Islet of Langerhans (tissue), 1 donor: ENCODE data around the gene NPIPB12.
A peak's percentile ranks its signal among the peaks of the same experiment; 100 is the strongest.
"Not testable (repeated sequence)": the region's sequence is repeated elsewhere in the genome, so short reads cannot be mapped to it uniquely, and the experiment has no call there.

Experiments
- FAIRE-seq: peaks from one replicate; lab custom pipeline; 2011; peaks lifted over from hg19 to GRCh38; lab: Jason Lieb, UNC

Gene NPIPB12

DNA sequence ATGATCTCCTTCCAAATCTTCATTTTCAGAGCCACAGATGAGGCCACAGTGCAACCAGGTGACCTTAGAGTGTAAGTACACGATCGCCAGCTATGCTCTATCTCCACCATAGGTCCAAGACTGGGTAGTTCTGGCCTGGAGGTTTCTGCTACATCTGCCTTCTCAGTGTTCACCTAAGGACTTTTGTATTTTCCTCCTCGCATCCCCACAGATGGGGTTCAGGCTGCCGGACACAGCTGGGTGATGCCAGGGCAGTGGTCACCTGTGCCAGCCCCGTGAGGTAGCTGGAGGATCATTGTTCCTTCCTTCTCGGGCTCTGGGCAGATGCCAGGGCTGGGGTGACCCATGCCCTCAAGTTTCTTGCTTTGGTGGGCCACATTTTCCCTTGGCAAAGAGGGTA lies at the start of gene NPIPB12:
Gene NPIPB12, minus strand, starts transcription at position 101 of the 400 bp plus-strand sequence.
- FAIRE-seq, result not testable (repeated sequence)

DNA sequence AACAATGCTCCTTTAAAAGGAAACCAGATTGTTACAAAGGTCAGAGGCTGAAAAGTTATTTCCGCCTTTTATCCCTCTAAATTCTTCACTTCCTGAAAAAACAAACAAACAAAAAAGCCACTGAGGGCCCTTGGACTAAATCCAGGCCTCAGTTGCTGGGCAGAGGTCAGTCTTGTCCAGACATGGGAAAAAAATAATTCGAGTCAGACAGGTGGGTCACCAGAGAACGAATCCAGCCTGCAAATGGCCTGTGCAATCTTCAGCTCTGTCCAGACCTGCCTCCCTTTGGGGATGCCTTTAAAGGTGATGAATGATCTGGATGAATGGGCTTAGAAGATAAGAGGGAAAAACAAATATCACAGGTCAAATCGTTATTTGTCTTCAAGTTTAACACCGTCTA lies 15.3 kb upstream of the NPIPB12 start:
- not testable (repeated sequence) for FAIRE-seq

DNA sequence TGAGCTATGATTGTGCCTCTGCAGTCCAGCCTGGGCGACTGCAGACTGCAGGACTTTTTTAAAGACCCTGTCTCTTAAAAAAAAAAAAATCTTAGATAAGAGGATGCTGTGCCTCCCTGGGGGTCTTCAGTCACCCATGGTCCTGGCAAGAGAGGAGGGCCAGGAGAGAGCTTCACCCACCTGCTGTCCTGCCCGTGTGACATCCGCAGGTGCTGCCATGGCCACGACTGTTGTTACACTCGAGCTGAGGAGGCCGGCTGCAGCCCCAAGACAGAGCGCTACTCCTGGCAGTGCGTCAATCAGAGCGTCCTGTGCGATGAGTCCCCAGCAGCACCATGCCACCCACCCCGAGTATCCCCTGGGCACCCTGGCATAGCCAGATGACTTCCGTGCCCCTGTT lies 23.9 kb downstream of the NPIPB12 start:
- FAIRE-seq, result not testable (repeated sequence)

DNA sequence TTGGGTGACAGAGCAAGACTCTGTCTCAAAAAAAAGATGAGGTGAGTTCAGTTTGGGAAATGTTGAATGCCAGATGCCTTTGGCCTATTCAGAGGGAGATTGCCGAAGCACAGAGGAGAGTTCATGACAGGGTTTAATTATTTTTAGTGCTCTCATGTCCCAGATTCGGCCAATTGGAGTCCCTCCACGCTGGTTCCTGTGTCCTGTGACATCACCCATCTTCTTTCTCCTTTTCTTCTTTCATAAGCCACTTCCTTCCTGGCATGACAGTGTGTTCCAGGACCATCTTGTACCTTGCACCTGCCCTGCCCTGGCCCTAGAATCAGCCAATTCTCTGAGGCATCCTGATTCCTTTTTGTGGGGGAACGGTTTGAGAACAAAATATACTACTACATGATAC lies 34.1 kb downstream of the NPIPB12 start:
- FAIRE-seq, result not testable (repeated sequence)

DNA sequence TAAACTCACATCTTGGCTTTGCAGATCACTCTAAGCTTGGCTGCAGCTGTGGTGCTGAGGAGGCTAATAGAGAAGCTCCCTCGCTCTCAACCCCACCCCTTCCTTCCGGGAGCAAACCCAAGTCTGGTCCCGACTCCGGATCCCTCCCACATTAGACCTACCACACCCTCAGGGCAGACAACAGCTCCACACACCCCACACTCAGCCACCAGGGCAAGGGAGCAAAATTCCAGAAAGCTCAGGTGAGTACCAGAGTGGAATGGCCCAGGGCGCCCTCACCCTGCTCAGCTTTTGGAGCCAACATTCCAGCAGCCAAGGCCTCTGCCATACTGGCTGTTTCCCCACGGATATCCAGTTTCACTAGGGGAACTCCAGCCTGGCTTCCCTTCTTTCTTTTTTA lies 36.5 kb downstream of the NPIPB12 start:
- not testable (repeated sequence) for FAIRE-seq

DNA sequence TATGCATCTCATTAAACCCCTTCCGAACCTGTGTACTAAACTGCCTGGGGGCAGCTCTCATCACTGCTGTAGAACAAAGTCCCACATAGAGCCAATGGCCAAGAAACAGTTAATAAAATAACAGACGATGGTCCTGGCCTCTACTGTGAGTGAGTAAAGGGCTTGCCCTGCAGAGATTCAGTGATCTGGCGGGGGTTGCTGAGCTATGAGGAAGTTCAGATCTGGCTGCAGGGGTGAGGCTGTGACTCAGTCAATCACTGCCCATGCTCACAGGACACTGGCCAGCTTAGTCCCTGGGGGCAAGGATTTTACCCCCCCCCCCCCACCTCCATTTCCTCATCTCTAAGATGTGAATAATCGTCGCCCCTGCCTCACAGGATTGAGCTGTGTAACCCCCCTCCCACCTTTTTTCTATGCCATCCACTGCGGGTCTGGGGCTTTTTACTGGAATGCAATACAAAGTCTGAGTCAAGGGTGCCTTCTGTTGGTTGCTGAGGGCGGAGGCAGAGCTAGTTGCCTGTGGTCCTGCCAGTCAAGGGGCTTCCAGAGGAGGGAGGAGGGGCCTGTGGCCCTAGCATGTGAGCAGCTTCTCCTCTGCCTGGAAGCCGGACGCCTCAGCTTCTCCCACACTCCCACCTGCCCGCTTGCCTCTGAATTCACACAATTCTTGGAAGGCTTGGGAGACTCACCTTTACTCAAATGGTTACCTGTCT lies 38.4 kb downstream of the NPIPB12 start:
- not testable (repeated sequence) for FAIRE-seq

DNA sequence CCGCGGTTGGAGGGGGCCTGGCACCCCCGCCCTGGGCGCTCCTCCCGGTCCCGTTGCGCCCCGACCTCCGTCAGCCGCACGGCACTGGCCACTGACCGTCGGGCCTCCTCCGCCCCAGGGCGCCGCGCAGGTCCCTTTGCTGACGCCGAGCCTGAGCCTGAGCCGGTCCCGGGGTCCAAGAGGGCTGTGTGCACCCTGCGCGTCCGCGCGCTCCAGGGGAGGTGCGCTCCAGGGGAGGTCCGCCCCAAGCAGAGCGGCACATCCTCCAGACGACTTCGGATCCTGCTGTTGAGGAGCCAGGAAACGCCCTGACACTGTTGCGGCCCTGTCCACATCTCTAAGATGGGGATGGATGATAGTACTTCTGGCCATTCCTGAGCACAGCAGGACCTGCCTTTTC lies 39.3 kb downstream of the NPIPB12 start:
- not testable (repeated sequence) for FAIRE-seq

DNA sequence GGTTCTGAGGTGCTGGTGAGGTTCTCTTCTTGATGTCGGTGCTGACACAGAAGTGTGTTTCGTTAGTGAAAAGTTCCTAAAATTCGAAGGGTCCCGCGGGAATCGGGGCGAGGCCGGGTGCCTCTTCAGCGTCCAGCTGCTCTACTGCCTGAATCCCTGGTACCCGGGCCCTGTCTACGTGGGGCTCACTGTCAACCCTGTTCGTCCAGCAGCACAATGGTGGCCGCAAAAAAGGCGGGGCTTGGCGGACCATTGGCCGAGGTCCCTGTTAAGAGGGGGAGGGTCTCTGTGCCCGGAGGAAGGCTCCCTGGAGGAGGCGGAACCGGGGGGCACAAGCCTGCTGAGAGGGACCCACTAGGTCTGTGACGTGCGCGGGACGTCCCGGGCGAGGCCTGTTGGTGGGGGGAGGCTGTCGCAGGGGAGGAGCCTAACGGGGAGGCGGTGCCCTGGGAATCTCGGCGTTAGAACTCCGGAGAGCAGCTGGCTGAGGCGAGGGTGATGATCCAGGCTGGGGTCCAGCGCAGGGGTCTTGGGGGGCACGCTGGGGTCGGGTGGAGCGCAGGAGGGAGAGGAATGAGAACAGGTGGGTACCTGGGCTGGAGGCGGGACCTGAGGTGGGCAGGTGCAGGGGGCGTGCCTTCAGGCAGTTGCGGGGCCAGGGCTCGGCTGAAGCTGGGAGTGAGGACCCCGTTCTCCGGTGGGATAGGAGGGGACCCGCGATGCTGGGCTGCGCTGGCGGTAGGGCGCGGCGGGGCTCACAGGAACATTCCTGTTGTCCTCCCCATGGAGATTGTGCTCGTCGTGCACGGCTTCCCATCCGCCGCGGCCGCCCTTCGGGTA lies 40.0 kb downstream of the NPIPB12 start:
- not testable (repeated sequence) for FAIRE-seq

DNA sequence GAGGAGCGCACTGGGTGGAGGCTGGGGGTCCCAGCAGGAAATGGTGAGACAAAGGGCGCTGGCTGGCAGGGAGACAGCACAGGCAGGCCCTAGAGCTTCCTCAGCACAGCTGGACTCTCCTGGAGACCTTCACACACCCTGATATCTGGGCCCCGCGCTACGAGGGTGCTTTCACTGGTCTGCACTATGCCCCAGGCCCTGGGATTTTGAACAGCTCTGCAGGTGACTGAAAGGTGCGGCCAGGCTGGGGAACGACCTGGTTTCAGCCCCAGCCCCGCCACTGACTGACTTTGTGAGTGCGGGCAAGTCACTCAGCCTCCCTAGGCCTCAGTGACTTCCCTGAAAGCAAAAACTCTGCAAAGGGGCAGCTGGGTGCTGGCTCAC lies 45.6 kb downstream of the NPIPB12 start:
- not testable (repeated sequence) for FAIRE-seq

DNA sequence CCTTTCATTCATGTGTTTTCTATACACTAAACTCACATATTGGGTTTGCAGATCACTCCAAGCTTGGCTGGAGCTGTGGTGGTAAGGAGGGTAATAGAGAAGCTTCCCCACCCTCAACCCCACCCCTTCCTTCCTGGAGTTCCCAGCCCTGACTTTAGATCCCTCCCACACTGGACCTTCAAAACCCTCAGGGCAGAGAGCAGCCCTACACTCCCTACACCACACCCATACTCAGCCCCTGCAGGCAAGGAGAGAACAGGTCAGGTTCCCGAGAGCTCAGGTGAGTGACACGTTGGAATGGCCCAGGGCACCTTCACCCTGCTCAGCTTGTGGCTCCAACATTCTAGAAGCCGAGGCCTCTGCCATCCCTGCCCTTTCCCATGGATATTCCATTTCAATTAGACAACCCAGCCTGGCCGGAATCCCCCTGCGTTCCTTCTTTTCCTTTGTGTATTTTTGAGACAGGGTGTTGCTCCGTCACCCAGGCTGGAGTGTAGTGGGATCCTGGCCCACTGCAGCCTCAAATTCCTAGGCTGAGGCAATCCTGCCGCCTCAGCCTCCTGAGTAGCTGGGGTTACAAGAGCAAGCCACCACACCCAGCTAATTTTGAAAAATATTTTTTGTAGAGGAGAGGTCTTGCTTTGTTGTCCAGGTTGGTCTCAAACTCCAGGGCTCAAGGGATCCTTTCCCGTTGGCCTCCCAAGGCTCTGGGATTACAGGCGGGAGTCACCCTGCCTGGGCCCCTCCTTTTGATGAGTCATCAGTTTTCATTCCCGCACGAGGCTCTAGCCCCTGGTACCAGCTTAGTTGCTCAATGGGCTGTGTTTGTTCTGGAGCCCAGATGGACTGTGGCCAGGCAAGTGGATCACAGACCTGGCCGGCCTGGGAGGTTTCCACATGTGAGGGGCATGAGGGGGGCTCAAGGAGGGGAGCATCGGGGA lies 46.2 kb downstream of the NPIPB12 start, which contains the start of gene SULT1A4:
Gene SULT1A4, plus strand, starts transcription at position 208 of the 941 bp plus-strand sequence. CDS start 1,473 bp downstream, outside the sequence.
- FAIRE-seq, result not testable (repeated sequence)

DNA sequence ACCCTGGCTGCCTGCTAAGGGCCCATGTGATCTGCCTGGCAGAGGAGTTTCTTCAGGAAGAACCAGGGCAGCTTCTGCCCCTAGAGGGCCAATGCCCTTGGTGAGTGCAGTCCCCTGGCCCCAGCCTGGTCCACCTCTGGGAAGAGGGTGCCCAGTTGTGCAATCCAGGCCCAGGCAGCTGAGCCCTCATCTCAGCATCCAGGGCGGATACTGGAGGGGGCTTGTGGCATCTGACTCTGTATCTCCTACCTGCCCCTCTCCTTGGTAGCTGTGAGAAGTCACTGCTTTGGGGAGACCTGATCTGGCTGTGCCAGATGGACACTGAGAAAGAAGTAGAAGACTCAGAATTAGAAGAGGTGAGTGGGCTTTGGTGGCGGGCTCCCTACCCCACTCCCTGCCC lies 48.5 kb downstream of the NPIPB12 start:
- FAIRE-seq, result not testable (repeated sequence)

DNA sequence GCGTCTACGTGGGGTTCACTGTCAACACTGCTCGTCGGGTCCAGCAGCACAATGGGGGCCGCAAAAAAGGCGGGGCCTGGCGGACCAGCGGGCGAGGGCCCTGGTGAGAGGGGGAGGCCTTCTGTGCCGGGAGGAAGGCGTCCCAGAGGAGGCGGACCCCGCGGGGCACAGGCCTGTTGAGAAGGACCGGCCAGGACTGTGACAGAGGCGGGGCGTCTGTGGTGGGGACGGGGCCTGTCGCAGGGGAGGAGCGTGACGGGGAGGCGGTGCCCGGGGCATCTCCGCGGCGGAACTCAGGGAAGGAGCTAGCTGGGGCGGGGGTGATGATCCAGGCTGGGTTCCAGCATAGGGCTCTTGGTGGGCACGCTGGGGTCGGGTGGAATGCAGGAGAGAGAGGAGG lies 51.4 kb downstream of the NPIPB12 start:
- not testable (repeated sequence) for FAIRE-seq

DNA sequence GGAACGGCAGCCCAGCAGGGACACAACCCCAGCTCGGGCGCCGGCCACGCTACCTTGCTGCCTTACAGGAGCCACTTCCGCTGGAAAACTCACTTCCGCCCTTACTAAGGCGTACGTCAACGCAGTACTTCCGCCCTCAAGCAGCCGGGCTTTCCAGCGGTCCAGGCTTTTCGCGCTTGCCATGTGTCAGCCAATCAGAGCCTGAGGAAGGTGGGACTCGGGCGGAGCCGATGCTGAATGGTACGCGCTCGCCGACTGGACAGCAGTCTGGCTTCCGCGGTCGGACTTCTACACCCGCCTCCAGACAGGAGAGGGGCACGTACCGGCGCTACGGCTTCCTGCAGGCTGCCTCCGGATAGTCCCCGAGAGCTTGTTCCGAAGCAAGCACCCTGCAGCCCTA lies 51.9 kb downstream of the NPIPB12 start, which contains the start of the genes BOLA2 and SLX1B:
Gene BOLA2, minus strand, starts transcription at position 83 of the 400 bp plus-strand sequence. CDS start 98 bp downstream, outside the sequence.
Gene SLX1B, plus strand, starts transcription at position 265 of the 400 bp plus-strand sequence.
- peak; percentile 89 for FAIRE-seq

DNA sequence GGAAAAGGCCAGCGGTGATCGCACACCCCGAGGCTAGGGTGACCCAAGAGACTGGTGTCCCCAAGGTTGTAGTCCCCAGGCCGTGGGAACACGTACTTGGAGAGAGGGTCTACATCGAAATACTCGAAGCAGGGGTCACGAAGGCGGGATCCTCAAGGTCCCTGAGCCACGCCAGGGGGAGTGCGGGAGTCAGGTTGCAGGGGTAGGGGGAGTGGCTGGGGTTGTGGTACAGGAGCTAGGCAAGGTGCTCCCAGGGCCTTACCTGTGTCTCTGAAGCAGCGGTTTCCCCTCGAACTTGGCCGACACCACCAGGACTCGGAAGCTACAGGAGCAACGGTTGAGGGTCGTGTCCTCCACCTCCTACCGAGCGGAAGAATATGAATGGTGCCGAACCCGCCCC lies 52.5 kb downstream of the NPIPB12 start:
- not testable (repeated sequence) for FAIRE-seq
